Body of pancreas (tissue), 4 donors: ENCODE measurements around the gene TEX53. TPM values are rescaled to one million over a fixed set of nuclear protein-coding genes. Genes with fewer than 3 reads are reported as not detected.

Experiments
- ATAC-seq: fragments of 150-250 bp; one replicate; pipeline ENCODE4 v1.9.1; 2016
- DNase-seq, 4 donors: peaks; one replicate each; pipeline ENCODE4 v3.0.0-alpha.2; 2019
- H3K27ac ChIP-seq, 4 donors: fragments of 200-600 bp; sonication (generic); 1 replicate in 3 of 4; 2 replicates in 1 of 4; pipeline versions ENCODE4 v1.5.1 to v1.6.1; 2016 to 2019; ENCODE audit warnings: mild to moderate bottlenecking in 1 of 4, mixed read lengths in 1 of 4, moderate library complexity in 1 of 4
- H3K27me3 ChIP-seq, 2 donors: fragments of 200-600 bp; sonication (generic); one replicate each; pipeline ENCODE4 v1.6.0; 2016; ENCODE audit warnings: mild to moderate bottlenecking in 1 of 2
- H3K36me3 ChIP-seq, 2 donors: fragments of 200-600 bp; sonication (generic); replicated peaks in 1 of 2; 2 replicates each; pipeline ENCODE4 v1.5.1; 2016; ENCODE audit warnings: low read depth in 2 of 2; ENCODE audit not compliant: insufficient read depth in 1 of 2
- H3K4me1 ChIP-seq: fragments of 200-600 bp; sonication (generic); one replicate; pipeline ENCODE4 v1.6.0; 2016
- H3K4me3 ChIP-seq, 2 donors: fragments of 200-600 bp; sonication (generic); 1 replicate in 1 of 2; 2 replicates in 1 of 2; pipeline ENCODE4 v1.5.1; 2016 to 2019
- H3K9me3 ChIP-seq, 3 donors: fragments of 200-600 bp; sonication (generic); 1 replicate in 2 of 3; 2 replicates in 1 of 3; pipeline ENCODE4 v1.5.1; 2016
- POLR2A ChIP-seq, 3 donors: fragments of 450-650 bp; IDR thresholded peaks; one replicate each; pipeline ENCODE4 v1.6.1; 2016; ENCODE audit warnings: antibody characterized with exemption in 3 of 3, mild to moderate bottlenecking in 2 of 3
- WGBS, 2 donors: methylation state at CpG; one replicate each; pipeline ENCODE4 v1.1.5; 2017; 5-methylcytosine and 5-hydroxymethylcytosine counted together
- intact Hi-C: fragments of 100-400 bp; cut with DNase I; formaldehyde crosslinking; loops from one replicate; pipeline ENCODE4 v1.15.1; 2023
- total RNA-seq, 2 donors: library from RNA; depleted of rRNA; stranded (reverse); fragments of >200 nt; gene quantifications; one replicate each; pipeline ENCODE4 v1.1.0, GENCODE V29; 2016
- TF ChIP-seq, protein P1 (sequence below), 7 experiments: fragments of 450-650 bp in 4 of 7; fragments of 200-600 bp in 3 of 7; sonication (generic) in 3 of 7; IDR thresholded peaks; one replicate each; pipeline ENCODE4 v1.5.1; 2016 to 2019; ENCODE audit warnings: antibody characterized with exemption in 7 of 7

The TEX53 gene
- total RNA-seq, 2 donors from 2014 or later = not detected

DNA sequence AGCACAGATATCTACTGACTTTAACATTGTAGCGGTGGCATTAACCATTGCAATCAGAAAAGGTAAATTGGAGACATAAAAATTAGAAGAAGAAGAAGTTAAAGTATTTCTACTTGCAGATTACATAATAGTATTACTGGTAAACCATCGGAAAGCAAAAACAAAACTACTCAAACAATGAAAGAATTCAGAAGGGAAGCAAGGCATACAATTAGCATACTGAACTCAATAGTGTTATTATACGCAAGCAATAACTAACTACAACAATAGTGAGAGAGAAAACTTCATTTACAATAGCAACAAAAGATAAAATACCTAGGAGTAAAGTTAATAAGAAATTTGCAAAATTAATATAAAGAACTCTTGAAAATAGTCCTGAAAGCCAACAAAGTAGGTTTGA, 6.6 kb upstream of the TEX53 start:
- WGBS, 2 donors = 71 to 72% methylated on average over 3 of the region's 3 CpGs
- ATAC-seq (no peak), DNase-seq (no peak)
- Histone ChIP-seq H3K4me1 (no peaks in the 10 kb centered on the region), H3K4me3 (no peak overlapping the region), H3K36me3 (no peaks in the 10 kb centered on the region), H3K27me3 (no peaks in the 10 kb centered on the region), H3K27ac (no peak overlapping the region), H3K9me3 (no peaks in the 10 kb centered on the region)
- intact Hi-C loops = loop anchor here (10.0 kb wide), 1 partner anchor 351 kb away; no protein-coding TSS in a partner anchor
- no peak for TF ChIP-seq POLR2A (IDR thresholded peaks at IDR 0.05)
- TF ChIP-seq, protein P1, sequence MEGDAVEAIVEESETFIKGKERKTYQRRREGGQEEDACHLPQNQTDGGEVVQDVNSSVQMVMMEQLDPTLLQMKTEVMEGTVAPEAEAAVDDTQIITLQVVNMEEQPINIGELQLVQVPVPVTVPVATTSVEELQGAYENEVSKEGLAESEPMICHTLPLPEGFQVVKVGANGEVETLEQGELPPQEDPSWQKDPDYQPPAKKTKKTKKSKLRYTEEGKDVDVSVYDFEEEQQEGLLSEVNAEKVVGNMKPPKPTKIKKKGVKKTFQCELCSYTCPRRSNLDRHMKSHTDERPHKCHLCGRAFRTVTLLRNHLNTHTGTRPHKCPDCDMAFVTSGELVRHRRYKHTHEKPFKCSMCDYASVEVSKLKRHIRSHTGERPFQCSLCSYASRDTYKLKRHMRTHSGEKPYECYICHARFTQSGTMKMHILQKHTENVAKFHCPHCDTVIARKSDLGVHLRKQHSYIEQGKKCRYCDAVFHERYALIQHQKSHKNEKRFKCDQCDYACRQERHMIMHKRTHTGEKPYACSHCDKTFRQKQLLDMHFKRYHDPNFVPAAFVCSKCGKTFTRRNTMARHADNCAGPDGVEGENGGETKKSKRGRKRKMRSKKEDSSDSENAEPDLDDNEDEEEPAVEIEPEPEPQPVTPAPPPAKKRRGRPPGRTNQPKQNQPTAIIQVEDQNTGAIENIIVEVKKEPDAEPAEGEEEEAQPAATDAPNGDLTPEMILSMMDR (IDR thresholded peaks at IDR 0.05) = no peak

DNA sequence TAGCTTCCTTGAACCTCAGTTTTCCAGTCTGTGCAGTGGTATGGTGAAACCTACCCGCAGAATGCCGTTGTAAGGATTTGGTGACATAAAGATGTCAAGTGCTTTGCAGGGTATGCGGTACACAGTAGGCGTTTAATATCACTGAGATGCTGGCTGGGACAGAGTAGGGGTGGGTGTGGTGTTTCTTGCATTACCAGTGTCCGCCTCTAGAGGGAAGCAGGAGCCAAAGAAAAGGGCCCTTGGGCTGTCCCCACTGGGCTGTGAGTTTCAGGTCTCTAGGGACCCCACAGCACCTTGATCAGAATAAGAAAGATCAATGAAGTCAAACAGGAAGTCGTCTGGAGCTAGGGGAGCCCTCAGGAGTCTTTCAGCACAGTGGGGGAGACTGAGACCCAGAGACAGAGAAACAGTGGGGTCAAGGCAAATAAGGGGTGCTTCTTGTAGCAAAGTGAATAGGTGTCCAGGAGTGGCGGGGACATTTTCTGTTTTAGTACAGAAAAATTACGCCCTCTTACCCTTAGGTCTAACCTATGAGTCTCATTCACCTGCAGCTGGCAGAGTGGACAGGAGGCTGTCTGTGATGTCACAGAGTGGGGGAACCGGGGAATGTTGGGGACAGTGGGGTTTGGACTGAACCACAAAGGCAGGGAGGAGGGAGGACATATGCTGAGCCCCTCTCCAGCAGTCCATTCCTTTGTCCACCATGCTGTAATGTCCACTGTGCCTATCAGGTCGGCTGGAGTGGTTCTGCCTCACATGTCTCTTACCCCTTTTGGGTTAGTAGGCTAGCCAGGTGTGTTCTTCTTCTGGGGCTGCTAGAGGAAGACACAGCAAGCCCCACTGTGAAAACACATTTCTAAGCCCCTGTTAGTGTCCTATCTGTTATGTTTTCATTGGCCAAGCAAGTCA, 4.7 kb upstream of the TEX53 start:
- no peak for TF ChIP-seq POLR2A (IDR thresholded peaks at IDR 0.05)
- TF ChIP-seq, protein P1 (IDR thresholded peaks at IDR 0.05) = peak; percentile 53 to 74 (median 70)
- ATAC-seq = peak; percentile 74
- no peaks in the 10 kb centered on the region for H3K9me3 ChIP-seq
- no peaks in the 10 kb centered on the region for H3K36me3 ChIP-seq
- H3K27me3 ChIP-seq = no peaks in the 10 kb centered on the region
- no peaks in the 10 kb centered on the region for H3K4me1 ChIP-seq
- DNase-seq = peak; percentile 41 to 62 (median 56)
- WGBS, 2 donors = 22 to 28% methylated on average over 10 of the region's 10 CpGs
- intact Hi-C loops = loop anchor here (10.0 kb wide), 1 partner anchor 352 kb away; no protein-coding TSS in a partner anchor
- no peak overlapping the region for H3K4me3 ChIP-seq
- no peak overlapping the region for H3K27ac ChIP-seq

DNA sequence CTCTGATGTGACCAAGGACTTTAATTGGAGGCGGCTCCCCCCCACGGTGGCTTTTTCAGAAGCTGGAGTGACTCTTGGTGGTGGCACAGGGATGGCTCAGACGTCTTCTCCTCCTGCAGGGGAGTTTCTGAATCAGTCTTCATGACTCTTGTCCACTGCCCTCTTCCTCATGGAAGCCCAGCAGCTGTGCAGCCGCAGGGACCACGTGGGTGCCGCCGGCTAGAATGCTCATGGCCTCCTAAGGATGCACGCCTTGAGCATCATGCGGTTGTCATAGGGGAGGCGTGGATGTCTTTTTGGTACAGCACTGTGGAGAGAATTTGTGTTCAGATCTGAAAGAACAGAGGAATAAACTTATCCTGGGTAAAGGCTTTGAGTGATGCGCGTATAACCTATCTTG, 1.3 kb downstream of the TEX53 start:
- WGBS, 2 donors = 73 to 82% methylated on average over 12 of the region's 12 CpGs
- ATAC-seq (no peak), DNase-seq (no peak)
- no peaks in the 10 kb centered on the region for H3K4me1 ChIP-seq
- TF ChIP-seq, protein P1 (IDR thresholded peaks at IDR 0.05) = no peak
- TF ChIP-seq POLR2A (IDR thresholded peaks at IDR 0.05) = no peak
- no peaks in the 10 kb centered on the region for H3K9me3 ChIP-seq
- H3K4me3 ChIP-seq = no peak overlapping the region
- H3K27ac ChIP-seq = no peak overlapping the region
- no peaks in the 10 kb centered on the region for H3K36me3 ChIP-seq
- intact Hi-C loops = loop anchor here (10.0 kb wide), 1 partner anchor 252 kb away; no protein-coding TSS in a partner anchor
- H3K27me3 ChIP-seq = no peaks in the 10 kb centered on the region

DNA sequence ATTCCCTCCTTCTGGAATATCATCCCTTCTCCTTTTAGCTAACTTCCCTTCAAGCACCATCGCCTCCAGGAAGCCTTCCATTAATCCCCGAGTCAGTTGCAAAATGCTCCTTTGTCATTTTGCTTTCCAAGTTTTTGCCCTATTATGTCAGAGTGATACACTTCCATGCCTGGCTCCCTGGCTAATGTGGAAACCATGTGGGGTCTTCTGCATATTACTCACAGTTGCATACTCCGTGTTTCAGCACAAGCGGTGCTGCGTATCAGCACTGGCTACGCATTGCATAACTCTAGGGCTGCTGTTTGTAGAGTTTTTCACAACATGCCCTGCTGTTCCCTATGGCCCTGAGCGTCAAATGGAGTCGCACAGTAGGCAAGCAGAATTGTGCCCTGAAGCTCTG, 1.9 kb downstream of the TEX53 start:
- H3K9me3 ChIP-seq = no peaks in the 10 kb centered on the region
- TF ChIP-seq, protein P1 (IDR thresholded peaks at IDR 0.05) = no peak
- TF ChIP-seq POLR2A (IDR thresholded peaks at IDR 0.05) = no peak
- no peaks in the 10 kb centered on the region for H3K27me3 ChIP-seq
- WGBS, 2 donors = 74 to 84% methylated on average over 8 of the region's 8 CpGs
- H3K4me1 ChIP-seq = no peaks in the 10 kb centered on the region
- no peak overlapping the region for H3K27ac ChIP-seq
- H3K4me3 ChIP-seq = no peak overlapping the region
- no peak for DNase-seq
- H3K36me3 ChIP-seq = no peaks in the 10 kb centered on the region
- ATAC-seq = no peak
- intact Hi-C loops = loop anchor here (10.0 kb wide), 1 partner anchor 251 kb away; no protein-coding TSS in a partner anchor
